ENCODE measurements around the gene PRCC. TPM values are rescaled to one million over a fixed set of nuclear protein-coding genes. Genes with fewer than 3 reads are reported as not detected.

PRCC gene
- total and polyA plus RNA-seq, 2 of the 13 experiments (the other 11 are each of a cell fraction or from before 2014, with no cell fraction given) = 24.2 to 40.5 TPM

DNA sequence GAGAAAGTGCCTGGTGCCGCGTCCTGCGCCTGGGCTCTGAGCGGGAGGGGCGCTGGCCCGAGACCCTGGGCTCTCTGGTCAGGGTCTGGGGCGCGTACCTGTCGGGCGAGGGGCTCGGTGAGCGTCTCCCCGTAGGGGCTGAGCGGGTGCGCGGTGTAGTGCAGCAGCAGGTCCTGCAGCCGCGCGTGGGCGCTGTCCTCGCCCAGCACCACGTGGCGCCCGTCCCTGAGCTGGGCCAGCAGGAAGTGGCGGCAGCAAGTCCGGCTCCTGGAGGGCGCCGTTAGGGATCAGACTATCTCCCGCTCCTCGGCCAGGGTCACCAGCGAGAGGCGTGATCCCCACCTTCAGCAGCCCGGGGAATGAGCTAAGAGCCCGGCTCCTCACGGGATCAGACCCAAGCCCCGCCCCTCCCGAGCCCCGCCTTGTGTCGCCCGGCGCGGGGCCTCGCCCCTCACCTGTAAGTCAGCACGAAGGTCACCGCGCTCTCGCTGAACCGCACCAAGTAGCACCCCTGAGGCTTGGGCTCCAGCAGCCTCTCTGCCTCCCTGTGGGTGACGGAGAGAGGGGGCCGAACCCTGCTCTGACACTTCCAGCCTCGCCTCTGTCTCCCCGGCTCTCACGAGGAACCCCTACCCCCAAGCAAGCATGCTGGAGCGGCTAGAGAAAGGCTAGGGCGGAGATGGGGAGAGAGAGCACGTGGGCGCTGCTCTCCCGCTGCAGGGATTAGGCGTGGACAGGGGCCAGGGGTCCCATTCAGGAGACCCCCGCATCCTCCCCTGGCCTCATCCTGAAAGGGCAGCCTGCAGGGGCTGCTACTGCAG, 46.6 kb downstream of the PRCC start:
- Histone ChIP-seq H3K9me3 (ENCODE audit: low read length) (no peaks in the 10 kb centered on the region), H4K20me1 (ENCODE audit: insufficient read depth, low read length) (no peaks in the 10 kb centered on the region), H3K9ac (ENCODE audit: insufficient read depth, low read depth, low read length) (peak overlapping the region; percentile 44), H3K4me3 (replicated peaks in 1 of 3; ENCODE audit: insufficient read depth in 1 of 3, low read depth in 2 of 3, low read length in 3 of 3) (peak overlapping the region; percentile 42 to 71 (median 54); a peak in 5 of 6 replicates), H3K79me2 (ENCODE audit: insufficient read depth, low read length) (no peaks in the 10 kb centered on the region), H2AFZ (ENCODE audit: low read length) (no peak overlapping the region), H3K27me3 (ENCODE audit: control insufficient read depth in 1 of 2, insufficient read depth in 2 of 2, low read length in 2 of 2) (peaks cover 9 to 27% of the 10 kb centered on the region in 2 experiments; a peak in 4 of 5 replicates), H3K4me2 (ENCODE audit: low read depth, low read length) (peak overlapping the region; percentile 85), H3K4me1 (ENCODE audit: insufficient read depth, low read length) (peaks cover 33% of the 10 kb centered on the region), H3K27ac (ENCODE audit: extremely low read length, insufficient read depth, low read length) (no peak overlapping the region), H3K36me3 (replicated peaks in 1 of 2; ENCODE audit: control insufficient read depth in 1 of 2, insufficient read depth in 2 of 2, low read length in 2 of 2) (no peaks in the 10 kb centered on the region)
- ChIA-PET POLR2A (interaction anchor here (0.8 to 1.7 kb wide), 4 partner anchors 8 to 86 kb away, joined by 3 to 6 read pairs (median 4); partner anchors contain the start of genes ISG20L2 and METTL25B), CTCF (ENCODE audit: low intra/inter-chr PET ratio, low total read pairs) (interaction anchor here (0.6 kb wide), 1 partner anchor 156 kb away, joined by 3 read pairs; no protein-coding TSS in a partner anchor)
- in situ Hi-C loops (cut with HindIII; ENCODE audit: extremely low pct_ligation_motif_present, low pct_unique_long_range_greater_than_20kb) = no loop called here
- intact Hi-C loops (cut with micrococcal nuclease; ENCODE audit: unreplicated experiment) = no loop called here
- ATAC-seq (peak; percentile 91), DNase-seq (ENCODE audit: low spot score) (peak; percentile 35), FAIRE-seq (no peak)
- WGBS (ENCODE audit: low lambda C conversion rate) = 17% methylated on average over 15 of the region's 60 CpGs
- no TSS peak for BruUV-seq (replicated peaks)
- TF ChIP-seq SNAI1 (CRISPR knock-in tag; IDR thresholded peaks at IDR 0.05; ENCODE audit: borderline replicate concordance) (no peak; the same call in 1 of the 2 replicates), ZFAT (CRISPR knock-in tag; conservative IDR thresholded peaks at IDR 0.05) (no peak), THAP11 (CRISPR knock-in tag; IDR thresholded peaks at IDR 0.05) (peak; percentile 63; the same call in 1 of the 2 replicates), ZNF138 (CRISPR knock-in tag; IDR thresholded peaks at IDR 0.05; ENCODE audit: low read depth) (no peak), ZFP37 (CRISPR knock-in tag; IDR thresholded peaks at IDR 0.05; ENCODE audit: borderline replicate concordance) (peak; percentile 62; the same call in 1 of the 2 replicates), ETV5 (CRISPR knock-in tag; IDR thresholded peaks at IDR 0.05; ENCODE audit: borderline replicate concordance) (peak; percentile 64; the same call in 1 of the 2 replicates), POLR2A (IDR thresholded peaks at IDR 0.05; ENCODE audit: insufficient read depth in 1 of 2, low read depth in 2 of 2, low read length in 2 of 2) (peak; percentile 35 to 67; a peak in 2 of 4 replicates), PRMT3 (CRISPR knock-in tag; IDR thresholded peaks at IDR 0.05; ENCODE audit: borderline replicate concordance, low read depth) (0 out of 2 replicates have a peak, but pooled peaks have one; percentile 90), ZNF143 (CRISPR knock-in tag; IDR thresholded peaks at IDR 0.05) (no peak; the same call in 1 of the 2 replicates), ZNF816 (CRISPR knock-in tag; IDR thresholded peaks at IDR 0.05; ENCODE audit: borderline replicate concordance) (0 out of 2 replicates have a peak, but pooled peaks have one; percentile 26), RAD21 (CRISPR knock-in tag; IDR thresholded peaks at IDR 0.05) (peak; percentile 64), HHEX (CRISPR knock-in tag; IDR thresholded peaks at IDR 0.05) (no peak), ZNF720 (CRISPR knock-in tag; IDR thresholded peaks at IDR 0.05) (no peak), ZNF10 (CRISPR knock-in tag; IDR thresholded peaks at IDR 0.05; ENCODE audit: borderline replicate concordance, low read depth) (no peak), ZNF333 (CRISPR knock-in tag; IDR thresholded peaks at IDR 0.05; ENCODE audit: borderline replicate concordance) (peak; percentile 46; the same call in 1 of the 2 replicates)
- TF ChIP-seq, protein P1, sequence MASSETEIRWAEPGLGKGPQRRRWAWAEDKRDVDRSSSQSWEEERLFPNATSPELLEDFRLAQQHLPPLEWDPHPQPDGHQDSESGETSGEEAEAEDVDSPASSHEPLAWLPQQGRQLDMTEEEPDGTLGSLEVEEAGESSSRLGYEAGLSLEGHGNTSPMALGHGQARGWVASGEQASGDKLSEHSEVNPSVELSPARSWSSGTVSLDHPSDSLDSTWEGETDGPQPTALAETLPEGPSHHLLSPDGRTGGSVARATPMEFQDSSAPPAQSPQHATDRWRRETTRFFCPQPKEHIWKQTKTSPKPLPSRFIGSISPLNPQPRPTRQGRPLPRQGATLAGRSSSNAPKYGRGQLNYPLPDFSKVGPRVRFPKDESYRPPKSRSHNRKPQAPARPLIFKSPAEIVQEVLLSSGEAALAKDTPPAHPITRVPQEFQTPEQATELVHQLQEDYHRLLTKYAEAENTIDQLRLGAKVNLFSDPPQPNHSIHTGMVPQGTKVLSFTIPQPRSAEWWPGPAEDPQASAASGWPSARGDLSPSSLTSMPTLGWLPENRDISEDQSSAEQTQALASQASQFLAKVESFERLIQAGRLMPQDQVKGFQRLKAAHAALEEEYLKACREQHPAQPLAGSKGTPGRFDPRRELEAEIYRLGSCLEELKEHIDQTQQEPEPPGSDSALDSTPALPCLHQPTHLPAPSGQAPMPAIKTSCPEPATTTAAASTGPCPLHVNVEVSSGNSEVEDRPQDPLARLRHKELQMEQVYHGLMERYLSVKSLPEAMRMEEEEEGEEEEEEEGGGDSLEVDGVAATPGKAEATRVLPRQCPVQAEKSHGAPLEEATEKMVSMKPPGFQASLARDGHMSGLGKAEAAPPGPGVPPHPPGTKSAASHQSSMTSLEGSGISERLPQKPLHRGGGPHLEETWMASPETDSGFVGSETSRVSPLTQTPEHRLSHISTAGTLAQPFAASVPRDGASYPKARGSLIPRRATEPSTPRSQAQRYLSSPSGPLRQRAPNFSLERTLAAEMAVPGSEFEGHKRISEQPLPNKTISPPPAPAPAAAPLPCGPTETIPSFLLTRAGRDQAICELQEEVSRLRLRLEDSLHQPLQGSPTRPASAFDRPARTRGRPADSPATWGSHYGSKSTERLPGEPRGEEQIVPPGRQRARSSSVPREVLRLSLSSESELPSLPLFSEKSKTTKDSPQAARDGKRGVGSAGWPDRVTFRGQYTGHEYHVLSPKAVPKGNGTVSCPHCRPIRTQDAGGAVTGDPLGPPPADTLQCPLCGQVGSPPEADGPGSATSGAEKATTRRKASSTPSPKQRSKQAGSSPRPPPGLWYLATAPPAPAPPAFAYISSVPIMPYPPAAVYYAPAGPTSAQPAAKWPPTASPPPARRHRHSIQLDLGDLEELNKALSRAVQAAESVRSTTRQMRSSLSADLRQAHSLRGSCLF (CRISPR knock-in tag; IDR thresholded peaks at IDR 0.05; ENCODE audit: borderline replicate concordance) = 0 out of 2 replicates have a peak, but pooled peaks have one; percentile 47
- TF ChIP-seq, protein P2, sequence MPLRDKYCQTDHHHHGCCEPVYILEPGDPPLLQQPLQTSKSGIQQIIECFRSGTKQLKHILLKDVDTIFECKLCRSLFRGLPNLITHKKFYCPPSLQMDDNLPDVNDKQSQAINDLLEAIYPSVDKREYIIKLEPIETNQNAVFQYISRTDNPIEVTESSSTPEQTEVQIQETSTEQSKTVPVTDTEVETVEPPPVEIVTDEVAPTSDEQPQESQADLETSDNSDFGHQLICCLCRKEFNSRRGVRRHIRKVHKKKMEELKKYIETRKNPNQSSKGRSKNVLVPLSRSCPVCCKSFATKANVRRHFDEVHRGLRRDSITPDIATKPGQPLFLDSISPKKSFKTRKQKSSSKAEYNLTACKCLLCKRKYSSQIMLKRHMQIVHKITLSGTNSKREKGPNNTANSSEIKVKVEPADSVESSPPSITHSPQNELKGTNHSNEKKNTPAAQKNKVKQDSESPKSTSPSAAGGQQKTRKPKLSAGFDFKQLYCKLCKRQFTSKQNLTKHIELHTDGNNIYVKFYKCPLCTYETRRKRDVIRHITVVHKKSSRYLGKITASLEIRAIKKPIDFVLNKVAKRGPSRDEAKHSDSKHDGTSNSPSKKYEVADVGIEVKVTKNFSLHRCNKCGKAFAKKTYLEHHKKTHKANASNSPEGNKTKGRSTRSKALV (CRISPR knock-in tag; IDR thresholded peaks at IDR 0.05) = peak; percentile 79; the same call in 1 of the 2 replicates
